K562 (cell line): ENCODE results near the gene AUNIP. TPM values are rescaled to one million over a fixed set of nuclear protein-coding genes. Genes with fewer than 3 reads are reported as not detected.

Experiments used
- ARID4B ChIP-seq: sonication (generic); formaldehyde crosslinking; IDR thresholded peaks from 2 replicates; pipeline ENCODE4 v1.8.0; 2022; ENCODE audit warnings: mild to moderate bottlenecking, missing genetic modification reagents
- CREB3L1 ChIP-seq: fragments of 450-650 bp; IDR thresholded peaks from 2 replicates; pipeline ENCODE4 v1.6.1; 2014; ENCODE audit warnings: low read depth, mild to moderate bottlenecking, moderate library complexity, borderline replicate concordance
- DDX20 ChIP-seq: fragments of 450-650 bp; IDR thresholded peaks from 2 replicates; pipeline ENCODE4 v1.6.1; 2016; ENCODE audit warnings: missing genetic modification characterization, low read depth, mild to moderate bottlenecking, missing compliant biosample characterization, moderate library complexity
- DPF2 ChIP-seq: fragments of 450-650 bp; IDR thresholded peaks from 2 replicates; pipeline ENCODE4 v1.6.1; 2016
- ETV1 ChIP-seq: fragments of 450-650 bp; conservative IDR thresholded peaks from 2 replicates; pipeline ENCODE4 v1.6.1; 2016; ENCODE audit warnings: missing genetic modification characterization, control low read depth, low read depth, missing compliant biosample characterization
- EZH2 ChIP-seq: IDR thresholded peaks from 2 replicates; pipeline ENCODE4 v1.6.1; 2012; ENCODE audit warnings: low read depth, mild to moderate bottlenecking, inconsistent platforms, low read length, borderline replicate concordance
- FOXA1 ChIP-seq: fragments of 450-650 bp; IDR thresholded peaks from 2 replicates; pipeline ENCODE4 v1.6.1; 2016; ENCODE audit warnings: mild to moderate bottlenecking, borderline replicate concordance
- GTF2E2 ChIP-seq: fragments of 200-800 bp; sonication (Bioruptor generic); IDR thresholded peaks from 2 replicates; pipeline ENCODE4 v1.6.1; 2016; ENCODE audit warnings: missing genetic modification characterization, missing compliant biosample characterization
- HDAC8 ChIP-seq: fragments of 450-650 bp; IDR thresholded peaks from 2 replicates; pipeline ENCODE4 v1.6.1; 2016; ENCODE audit warnings: mild to moderate bottlenecking, missing genetic modification characterization, moderate library complexity, missing compliant biosample characterization
- HNRNPH1 ChIP-seq: fragments of 200-400 bp; formaldehyde crosslinking; optimal IDR thresholded peaks from 2 replicates; pipeline ENCODE3; 2017; ENCODE audit warnings: low read depth, mild to moderate bottlenecking, low read length, moderate library complexity
- KAT7 ChIP-seq: sonication (generic); formaldehyde crosslinking; IDR thresholded peaks from 2 replicates; pipeline ENCODE4 v1.8.0; 2022; ENCODE audit warnings: missing genetic modification reagents, mild to moderate bottlenecking, borderline replicate concordance
- NRF1 ChIP-seq, 2 experiments: fragments of 450-650 bp; IDR thresholded peaks in 1 of 2; conservative IDR thresholded peaks in 1 of 2; 2 replicates each; pipeline ENCODE4 v1.6.1; 2014; ENCODE audit warnings: mild to moderate bottlenecking in 2 of 2
- PHF8 ChIP-seq: fragments of 200-600 bp; sonication (generic); IDR thresholded peaks from 2 replicates; pipeline ENCODE4 v1.6.1; 2012; ENCODE audit warnings: mixed run types, mild to moderate bottlenecking, inconsistent platforms, low read length, moderate library complexity, borderline replicate concordance
- SREBF2 ChIP-seq: sonication (generic); formaldehyde crosslinking; IDR thresholded peaks from 2 replicates; pipeline ENCODE4 v1.4.0; 2020; ENCODE audit warnings: mild to moderate bottlenecking, missing genetic modification reagents
- ZFP91 ChIP-seq: sonication (generic); formaldehyde crosslinking; IDR thresholded peaks from 2 replicates; pipeline ENCODE4 v1.8.0; 2022; ENCODE audit warnings: mild to moderate bottlenecking, missing genetic modification reagents
- ZNF133 ChIP-seq: fragments of 250-450 bp; sonication (Bioruptor Pico); IDR thresholded peaks from 2 replicates; pipeline ENCODE4 v1.4.0; 2020; ENCODE audit warnings: mild to moderate bottlenecking
- ZNF134 ChIP-seq: fragments of 250-450 bp; sonication (Bioruptor Pico); conservative IDR thresholded peaks from 2 replicates; pipeline ENCODE4 v1.4.0; 2020
- ZNF280B ChIP-seq: fragments of 250-450 bp; sonication (Bioruptor Pico); IDR thresholded peaks from 2 replicates; pipeline ENCODE4 v1.5.1; 2021; ENCODE audit warnings: mild to moderate bottlenecking
- polyA plus RNA-seq, 8 experiments: library from polyadenylated mRNA; depleted of rRNA in 4 of 8; stranded (reverse) in 5 of 8; unstranded in 3 of 8; fragments of >200 nt; fragmentation: Nextera tagmentation in 2 of 8; fragmentation: Illumina TruSeq in 1 of 8; extraction: Ambion mirVana in 2 of 8; extraction: Trizol in 1 of 8; gene quantifications; 2 replicates each; pipeline versions ENCODE4 v1.2.1 to v1.2.3, GENCODE V29; 2011 to 2014; ENCODE audit warnings: inconsistent platforms in 1 of 8, missing spikeins in 1 of 8
- total RNA-seq, 7 experiments: library from RNA; depleted of rRNA in 6 of 7; stranded (reverse); fragments of >200 nt in 6 of 7; fragmentation: Illumina TruSeq in 2 of 7; extraction: Trizol in 2 of 7; gene quantifications; 2 replicates each; pipeline versions ENCODE4 v1.2.1 to v1.2.3, GENCODE V29; 2011 to 2021; ENCODE audit warnings: low replicate concordance in 1 of 7

Gene AUNIP
- total and polyA plus RNA-seq, 9 of the 15 experiments (the other 6 are each of a cell fraction or from before 2014, with no cell fraction given), result 12.1 to 53.8 (median 47.1) TPM

- TF ChIP-seq ZNF280B (CRISPR knock-in tag) (no peak), KAT7 (CRISPR knock-in tag) (0 out of 2 replicates have a peak, but pooled peaks have one; percentile 43), DPF2 (no peak), FOXA1 (no peak), EZH2 (no peak), GTF2E2 (tag) (0 out of 2 replicates have a peak, but pooled peaks have one; percentile 35), ZNF134 (CRISPR knock-in tag) (no peak), PHF8 (no peak), SREBF2 (CRISPR knock-in tag) (no peak), ARID4B (CRISPR knock-in tag) (no peak), HNRNPH1 (no peak), NRF1 (conservative IDR thresholded peaks at IDR 0.05 in 1 of 2, IDR thresholded peaks at IDR 0.05 in 1 of 2) (peak; percentile 26 to 34; a peak in 3 of 4 replicates), DDX20 (tag) (no peak), ZNF133 (CRISPR knock-in tag) (no peak), ETV1 (tag) (no peak), CREB3L1 (0 out of 2 replicates have a peak, but pooled peaks have one; percentile 2), ZFP91 (CRISPR knock-in tag) (no peak), HDAC8 (no peak)
These were observed 16.8 kb upstream of the AUNIP start (continued) for GRCh38 chr1:25875856-25876692.
